Fibroblast of villous mesenchyme (primary cell): ENCODE data around the gene KCNQ1. TPM values are rescaled to one million over a fixed set of nuclear protein-coding genes. Genes with fewer than 3 reads are reported as not detected.

Experiments used
- DNase-seq: peaks from one replicate; pipeline ENCODE4 v3.0.0-alpha.2; 2010; ENCODE audit warnings: low read depth
- H3K4me3 ChIP-seq: 2 replicates; pipeline ENCODE4 v1.5.1; 2011; ENCODE audit warnings: low read depth, mild to moderate bottlenecking, low read length
- total RNA-seq: library from RNA; depleted of rRNA; stranded (reverse); fragments of >200 nt; gene quantifications from 2 replicates; pipeline ENCODE4 v1.2.3, GENCODE V29; 2012
- TF ChIP-seq, protein P1 (sequence below): IDR thresholded peaks from 2 replicates; pipeline ENCODE4 v1.5.1; 2012; ENCODE audit warnings: low read depth, mild to moderate bottlenecking, low read length; ENCODE audit not compliant: insufficient read depth

The KCNQ1 gene
- total RNA-seq, 1 donor = not detected

DNA sequence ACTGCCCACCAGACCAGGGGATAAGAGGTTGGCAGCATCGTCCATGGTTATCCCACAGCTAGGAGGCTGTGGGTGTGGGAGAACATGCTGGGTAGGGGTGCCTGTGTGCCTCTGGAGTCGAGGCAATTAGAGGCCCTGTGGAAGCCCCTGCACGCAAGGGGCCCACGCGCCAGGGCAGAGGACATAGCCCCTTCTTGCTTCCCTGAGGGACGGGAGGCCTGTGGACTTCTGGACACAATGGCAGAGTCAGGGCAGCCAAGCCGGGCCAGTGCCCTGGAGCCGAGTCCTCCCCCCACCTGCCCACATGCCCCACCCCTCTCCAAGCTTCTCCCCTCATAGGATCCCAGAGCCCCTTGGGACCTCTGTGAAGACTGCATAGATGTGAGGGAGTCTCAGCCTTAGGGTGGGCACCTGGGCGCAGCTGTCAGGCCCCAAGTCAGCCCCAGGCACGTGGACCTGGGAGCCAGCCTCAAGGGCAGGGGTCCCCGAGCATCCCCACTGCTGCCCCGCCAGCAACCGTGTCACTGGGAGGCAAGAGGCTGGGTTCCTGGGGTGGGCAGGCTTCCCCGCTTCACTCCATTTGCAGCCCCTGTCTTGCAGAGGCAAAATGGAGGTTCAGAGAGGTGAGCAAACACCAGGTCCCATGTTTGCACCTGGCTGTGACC is 388.4 kb downstream of the KCNQ1 start:
- no peak overlapping the region for H3K4me3 ChIP-seq
- TF ChIP-seq, protein P1, sequence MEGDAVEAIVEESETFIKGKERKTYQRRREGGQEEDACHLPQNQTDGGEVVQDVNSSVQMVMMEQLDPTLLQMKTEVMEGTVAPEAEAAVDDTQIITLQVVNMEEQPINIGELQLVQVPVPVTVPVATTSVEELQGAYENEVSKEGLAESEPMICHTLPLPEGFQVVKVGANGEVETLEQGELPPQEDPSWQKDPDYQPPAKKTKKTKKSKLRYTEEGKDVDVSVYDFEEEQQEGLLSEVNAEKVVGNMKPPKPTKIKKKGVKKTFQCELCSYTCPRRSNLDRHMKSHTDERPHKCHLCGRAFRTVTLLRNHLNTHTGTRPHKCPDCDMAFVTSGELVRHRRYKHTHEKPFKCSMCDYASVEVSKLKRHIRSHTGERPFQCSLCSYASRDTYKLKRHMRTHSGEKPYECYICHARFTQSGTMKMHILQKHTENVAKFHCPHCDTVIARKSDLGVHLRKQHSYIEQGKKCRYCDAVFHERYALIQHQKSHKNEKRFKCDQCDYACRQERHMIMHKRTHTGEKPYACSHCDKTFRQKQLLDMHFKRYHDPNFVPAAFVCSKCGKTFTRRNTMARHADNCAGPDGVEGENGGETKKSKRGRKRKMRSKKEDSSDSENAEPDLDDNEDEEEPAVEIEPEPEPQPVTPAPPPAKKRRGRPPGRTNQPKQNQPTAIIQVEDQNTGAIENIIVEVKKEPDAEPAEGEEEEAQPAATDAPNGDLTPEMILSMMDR = no peak
- no peak for DNase-seq

DNA sequence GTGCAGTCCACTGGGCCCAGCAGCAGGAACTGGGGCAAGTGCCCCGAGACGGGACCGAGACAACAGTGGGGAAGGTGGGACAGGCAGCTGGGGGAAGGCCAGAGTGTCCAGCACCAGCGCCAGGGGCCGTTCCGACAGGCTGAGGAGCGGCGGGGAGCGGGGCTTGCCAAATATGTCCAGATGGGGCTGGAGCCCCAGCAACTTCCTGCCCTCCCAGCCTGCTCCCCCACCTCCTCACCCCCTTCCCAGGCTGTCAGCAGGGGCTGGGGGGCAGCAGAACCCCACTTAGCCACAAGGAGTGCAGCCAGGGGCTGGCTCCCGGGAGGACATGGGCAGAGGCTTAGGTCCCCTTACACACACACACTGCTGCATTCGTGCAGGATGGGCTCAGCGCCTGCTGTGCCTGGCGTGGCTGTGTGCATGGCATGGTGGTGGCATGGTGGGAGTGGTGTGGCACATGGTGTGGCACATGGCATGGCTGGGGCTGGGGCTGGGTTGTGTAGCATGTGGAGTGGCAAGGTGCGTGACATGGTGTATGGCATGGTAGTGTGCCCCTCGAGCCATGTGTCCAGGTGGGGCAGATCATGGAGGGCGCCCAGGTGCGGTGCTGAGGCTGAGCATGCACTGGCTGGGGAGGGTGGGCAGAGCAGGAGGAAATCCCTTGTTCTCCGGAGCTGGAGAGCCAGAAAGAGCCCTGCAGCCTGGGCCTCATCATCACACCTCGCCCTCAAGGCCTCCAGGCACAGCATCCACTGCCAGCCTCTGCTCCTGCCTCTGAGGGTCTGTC is 389.1 kb downstream of the KCNQ1 start:
- no peak overlapping the region for H3K4me3 ChIP-seq
- TF ChIP-seq, protein P1 = no peak
- no peak for DNase-seq

DNA sequence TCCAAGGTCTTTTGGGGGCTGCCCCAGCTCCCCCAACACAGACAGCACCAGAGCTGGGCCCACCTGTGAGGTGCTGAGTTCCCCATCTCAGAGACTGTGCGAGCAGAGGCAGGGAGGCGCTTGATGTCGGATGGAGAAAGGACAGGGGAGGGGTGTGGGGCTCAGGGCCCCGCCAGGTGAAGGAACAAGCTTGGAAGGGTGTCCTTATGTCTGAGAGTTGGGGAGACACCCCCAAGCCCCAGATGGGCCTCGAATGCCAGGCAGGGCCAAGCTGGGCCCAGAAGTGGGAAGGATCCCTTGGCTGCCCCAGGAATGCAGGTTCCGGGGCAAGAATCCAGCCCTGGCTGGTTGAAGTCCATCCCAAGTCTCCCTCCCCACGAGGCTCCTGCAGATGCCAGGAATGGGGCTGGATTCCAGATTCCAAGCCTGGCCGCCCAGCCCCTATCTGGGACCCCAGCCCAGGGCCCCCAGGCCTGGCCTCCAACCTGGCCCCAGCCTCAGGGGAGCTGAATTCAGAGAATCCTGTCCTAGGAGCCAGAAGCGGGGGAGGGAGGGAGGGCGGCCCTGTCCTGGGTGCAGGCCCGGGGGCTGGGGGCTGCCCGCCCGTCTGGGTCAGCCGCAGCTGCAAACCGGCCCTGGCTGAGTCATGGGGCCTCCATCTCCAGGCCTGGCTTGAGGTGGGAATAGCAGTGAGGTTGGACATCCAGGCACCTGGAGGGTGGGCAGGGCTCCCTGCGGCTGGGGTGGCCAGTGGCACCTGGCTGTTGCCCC is 389.9 kb downstream of the KCNQ1 start:
- no peak for DNase-seq
- TF ChIP-seq, protein P1 = no peak
- no peak overlapping the region for H3K4me3 ChIP-seq

DNA sequence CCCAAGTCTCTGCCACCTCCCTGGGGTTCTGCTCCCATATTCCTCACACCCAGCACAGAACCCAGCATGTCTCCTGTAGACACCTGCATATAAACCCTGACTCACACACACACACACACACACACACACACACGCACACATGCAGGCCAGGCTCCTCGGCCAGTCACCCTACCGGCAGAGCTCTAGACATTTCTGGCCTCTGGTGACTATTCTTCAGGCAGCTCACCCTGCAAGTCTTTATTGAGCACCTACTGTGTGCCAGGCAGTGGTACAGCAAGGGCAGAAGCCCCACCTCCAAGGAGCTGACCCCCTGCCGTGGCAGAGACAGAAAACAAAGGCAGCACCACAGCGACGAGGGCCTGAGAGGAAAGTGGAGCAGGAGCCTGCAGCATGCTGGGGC is 390.5 kb downstream of the KCNQ1 start:
- TF ChIP-seq, protein P1 = no peak
- no peak for DNase-seq
- no peak overlapping the region for H3K4me3 ChIP-seq

DNA sequence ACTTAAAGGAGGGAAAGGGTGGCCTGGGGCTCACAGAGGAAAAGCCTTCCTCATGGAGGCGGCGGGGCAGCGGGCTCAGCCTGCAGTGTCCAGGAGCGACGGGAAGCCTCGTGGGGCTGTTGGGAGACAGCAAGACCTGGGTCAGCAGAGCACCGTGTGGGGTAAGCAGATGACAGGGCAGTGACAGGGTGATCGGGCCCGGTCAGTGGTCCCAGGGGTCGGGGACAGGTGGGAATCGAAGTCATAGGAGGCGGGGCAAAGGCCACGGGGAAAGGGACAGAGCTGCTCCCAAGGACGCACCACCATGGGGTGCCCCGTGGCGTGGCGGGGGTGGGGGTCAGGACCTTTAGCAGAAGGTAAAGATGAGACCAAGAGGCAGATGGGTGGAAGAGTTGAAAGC is 390.9 kb downstream of the KCNQ1 start:
- H3K4me3 ChIP-seq = no peak overlapping the region
- TF ChIP-seq, protein P1 = no peak
- DNase-seq = no peak

DNA sequence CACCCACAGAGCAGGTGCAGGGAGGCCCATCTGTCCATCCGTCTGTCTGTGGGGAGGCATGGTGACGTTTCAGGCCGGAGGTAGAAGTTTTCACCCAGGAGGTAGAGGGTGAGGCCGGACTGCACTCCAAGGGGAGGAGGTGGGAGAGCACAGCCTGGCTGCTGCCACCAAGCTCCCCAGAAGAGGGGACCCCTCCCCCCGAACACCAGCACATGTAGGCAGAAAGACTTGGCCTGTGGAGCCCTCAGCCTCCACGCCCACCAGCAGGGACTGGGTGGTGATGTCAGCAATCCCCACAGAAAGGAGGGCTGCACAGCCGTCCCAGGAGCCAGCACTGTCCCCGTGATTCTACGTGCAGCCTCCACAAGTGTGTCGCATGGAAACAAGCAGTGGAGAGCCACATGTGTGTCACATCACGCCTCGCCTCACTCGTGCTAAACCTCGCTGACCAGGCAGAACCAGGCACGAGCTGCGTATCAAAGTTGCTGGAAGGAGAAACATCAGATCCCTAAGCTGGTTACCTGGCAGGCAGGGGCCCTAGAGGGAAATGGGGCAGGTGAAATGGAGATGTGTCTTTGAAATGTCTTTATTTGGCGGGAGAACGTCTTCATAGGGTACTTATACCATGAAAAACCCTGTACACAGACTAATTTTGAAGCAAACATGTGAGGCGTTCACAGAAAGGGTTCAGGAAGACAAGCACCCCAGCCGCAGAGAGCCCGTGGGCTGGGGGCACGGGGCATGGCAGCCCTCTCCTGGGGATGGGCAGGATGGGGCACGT is 391.7 kb downstream of the KCNQ1 start:
- DNase-seq = no peak
- no peak overlapping the region for H3K4me3 ChIP-seq
- TF ChIP-seq, protein P1 = no peak
